ENCODE measurements around the gene COL9A1. TPM values are rescaled to one million over a fixed set of nuclear protein-coding genes. Genes with fewer than 3 reads are reported as not detected.

COL9A1 gene
- total RNA-seq, 1 experiment from 2014 or later: not detected

DNA sequence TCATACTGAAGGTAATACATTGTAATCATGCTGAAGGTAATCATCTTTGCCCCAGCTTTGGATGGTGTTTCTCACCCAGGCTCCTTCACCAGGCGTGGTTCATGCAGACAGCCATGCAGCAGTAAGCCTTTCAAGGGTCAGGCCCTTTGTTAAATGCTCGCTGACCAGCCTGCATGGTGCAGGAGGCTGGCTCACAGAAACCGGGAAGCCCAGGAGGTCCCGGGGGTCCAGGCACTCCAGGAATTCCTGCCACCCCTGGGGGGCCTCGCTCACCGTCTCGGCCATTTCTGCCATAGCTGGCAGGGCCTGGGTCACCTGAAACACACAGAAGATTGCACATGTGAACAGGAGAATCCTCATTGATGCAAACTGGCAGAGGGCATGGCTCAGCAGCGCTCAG is 86.1 kb downstream of the COL9A1 start:
- no peaks in the 10 kb centered on the region for H3K36me3 ChIP-seq (ENCODE audit: low read depth)
- no peaks in the 10 kb centered on the region for H4K20me1 ChIP-seq (ENCODE audit: insufficient read depth)
- ChIA-PET CTCF (no interaction called here), POLR2A (ENCODE audit: unreplicated experiment) (no interaction called here)
- H3K9me3 ChIP-seq (ENCODE audit: insufficient read depth, low read depth): no peaks in the 10 kb centered on the region
- H3K4me1 ChIP-seq (replicated peaks; ENCODE audit: insufficient read depth): no peaks in the 10 kb centered on the region
- H3K9me2 ChIP-seq (ENCODE audit: insufficient read depth): no peaks in the 10 kb centered on the region
- DNase-seq: no peak
- H3K4me2 ChIP-seq: no peak overlapping the region
- no peak overlapping the region for H3K27ac ChIP-seq
- H3K27me3 ChIP-seq (ENCODE audit: insufficient read depth, low read depth): no peaks in the 10 kb centered on the region
- intact Hi-C loops (cut with micrococcal nuclease; ENCODE audit: unreplicated experiment): no loop called here
- no peaks in the 10 kb centered on the region for H3F3A ChIP-seq (ENCODE audit: insufficient read depth, low read depth)
- TF ChIP-seq, protein P1, sequence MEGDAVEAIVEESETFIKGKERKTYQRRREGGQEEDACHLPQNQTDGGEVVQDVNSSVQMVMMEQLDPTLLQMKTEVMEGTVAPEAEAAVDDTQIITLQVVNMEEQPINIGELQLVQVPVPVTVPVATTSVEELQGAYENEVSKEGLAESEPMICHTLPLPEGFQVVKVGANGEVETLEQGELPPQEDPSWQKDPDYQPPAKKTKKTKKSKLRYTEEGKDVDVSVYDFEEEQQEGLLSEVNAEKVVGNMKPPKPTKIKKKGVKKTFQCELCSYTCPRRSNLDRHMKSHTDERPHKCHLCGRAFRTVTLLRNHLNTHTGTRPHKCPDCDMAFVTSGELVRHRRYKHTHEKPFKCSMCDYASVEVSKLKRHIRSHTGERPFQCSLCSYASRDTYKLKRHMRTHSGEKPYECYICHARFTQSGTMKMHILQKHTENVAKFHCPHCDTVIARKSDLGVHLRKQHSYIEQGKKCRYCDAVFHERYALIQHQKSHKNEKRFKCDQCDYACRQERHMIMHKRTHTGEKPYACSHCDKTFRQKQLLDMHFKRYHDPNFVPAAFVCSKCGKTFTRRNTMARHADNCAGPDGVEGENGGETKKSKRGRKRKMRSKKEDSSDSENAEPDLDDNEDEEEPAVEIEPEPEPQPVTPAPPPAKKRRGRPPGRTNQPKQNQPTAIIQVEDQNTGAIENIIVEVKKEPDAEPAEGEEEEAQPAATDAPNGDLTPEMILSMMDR (conservative IDR thresholded peaks at IDR 0.05): no peak
- TF ChIP-seq EZH2 (IDR thresholded peaks at IDR 0.05; ENCODE audit: low read depth): no peak
- H3K79me2 ChIP-seq (ENCODE audit: low read depth): no peaks in the 10 kb centered on the region
- no TSS peak for BruUV-seq (replicated peaks)
- no peak overlapping the region for H3K4me3 ChIP-seq
- no peak overlapping the region for H2AFZ ChIP-seq

DNA sequence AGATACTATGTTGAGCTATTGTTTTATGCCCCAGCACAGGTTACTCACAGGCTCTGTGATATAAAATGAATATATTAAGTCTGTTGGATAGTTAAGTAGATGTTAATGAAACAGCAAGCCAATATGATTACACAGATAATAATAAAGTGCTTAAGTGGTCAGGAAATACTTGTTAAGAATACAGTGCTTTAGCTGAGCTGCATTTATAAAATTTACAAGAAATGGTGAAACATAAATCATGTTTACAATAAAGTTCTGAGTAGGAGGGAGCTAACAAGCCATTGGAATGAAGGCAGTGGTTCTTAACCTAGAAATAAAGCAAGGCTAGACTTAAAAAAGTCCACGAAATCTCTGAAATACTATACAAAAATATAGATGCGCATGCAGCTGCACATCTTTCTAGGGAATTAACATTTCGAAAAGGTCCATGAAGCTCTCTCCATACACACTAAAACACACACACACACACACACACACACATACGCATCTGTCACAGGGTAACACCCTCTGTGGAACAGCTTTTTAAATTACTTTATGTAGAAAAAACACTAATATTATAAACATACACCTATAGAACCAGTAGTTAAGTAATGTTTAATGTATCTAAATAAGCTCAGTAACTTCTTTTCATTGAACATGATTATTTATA is 87.3 kb downstream of the COL9A1 start:
- ChIA-PET CTCF (interaction anchor here (0.6 kb wide), 1 partner anchor 1911 kb away, joined by 3 read pairs; no protein-coding TSS in a partner anchor), POLR2A (ENCODE audit: unreplicated experiment) (no interaction called here)
- no TSS peak for BruUV-seq (replicated peaks)
- Histone ChIP-seq H3K27me3 (ENCODE audit: insufficient read depth, low read depth) (no peaks in the 10 kb centered on the region), H3K9me2 (ENCODE audit: insufficient read depth) (no peaks in the 10 kb centered on the region), H3K36me3 (ENCODE audit: low read depth) (no peaks in the 10 kb centered on the region), H3K4me3 (no peak overlapping the region), H3K4me1 (replicated peaks; ENCODE audit: insufficient read depth) (no peaks in the 10 kb centered on the region), H3K27ac (no peak overlapping the region), H3F3A (ENCODE audit: insufficient read depth, low read depth) (no peaks in the 10 kb centered on the region), H4K20me1 (ENCODE audit: insufficient read depth) (no peaks in the 10 kb centered on the region), H3K4me2 (no peak overlapping the region), H3K9me3 (ENCODE audit: insufficient read depth, low read depth) (no peaks in the 10 kb centered on the region), H3K79me2 (ENCODE audit: low read depth) (no peaks in the 10 kb centered on the region), H2AFZ (no peak overlapping the region)
- intact Hi-C loops (cut with micrococcal nuclease; ENCODE audit: unreplicated experiment): no loop called here
- no peak for DNase-seq
- TF ChIP-seq, protein P1 (conservative IDR thresholded peaks at IDR 0.05): no peak
- no peak for TF ChIP-seq EZH2 (IDR thresholded peaks at IDR 0.05; ENCODE audit: low read depth)

DNA sequence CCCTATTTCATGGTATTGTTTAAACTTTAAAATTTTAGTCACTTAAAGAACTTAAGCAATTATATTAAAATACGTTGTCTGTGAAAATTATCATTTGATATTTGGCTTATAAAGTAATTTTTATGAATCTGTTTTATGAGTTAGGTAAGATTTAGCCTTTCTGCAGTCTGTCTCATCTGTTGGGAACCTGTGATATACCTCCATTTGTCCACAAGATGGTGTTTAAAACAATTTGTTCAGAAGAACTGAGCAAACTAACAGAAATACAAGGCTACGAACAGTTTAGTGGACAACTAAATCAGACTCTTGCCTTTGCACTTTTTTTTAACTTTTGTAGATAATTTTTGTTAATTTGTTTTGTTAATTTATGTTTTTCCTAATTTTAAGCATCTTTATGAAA is 92.4 kb downstream of the COL9A1 start:
- ChIA-PET CTCF (no interaction called here), POLR2A (ENCODE audit: unreplicated experiment) (no interaction called here)
- no peaks in the 10 kb centered on the region for H3K27me3 ChIP-seq (ENCODE audit: insufficient read depth, low read depth)
- H3K4me2 ChIP-seq: no peak overlapping the region
- no peaks in the 10 kb centered on the region for H3K9me2 ChIP-seq (ENCODE audit: insufficient read depth)
- no peak overlapping the region for H3K4me3 ChIP-seq
- H3K79me2 ChIP-seq (ENCODE audit: low read depth): no peaks in the 10 kb centered on the region
- no peaks in the 10 kb centered on the region for H3K36me3 ChIP-seq (ENCODE audit: low read depth)
- no peak for TF ChIP-seq EZH2 (IDR thresholded peaks at IDR 0.05; ENCODE audit: low read depth)
- TF ChIP-seq, protein P1 (conservative IDR thresholded peaks at IDR 0.05): no peak; the same call in 1 of the 2 replicates
- no peaks in the 10 kb centered on the region for H3F3A ChIP-seq (ENCODE audit: insufficient read depth, low read depth)
- no TSS peak for BruUV-seq (replicated peaks)
- no peak overlapping the region for H3K27ac ChIP-seq
- H3K4me1 ChIP-seq (replicated peaks; ENCODE audit: insufficient read depth): no peaks in the 10 kb centered on the region
- H3K9me3 ChIP-seq (ENCODE audit: insufficient read depth, low read depth): no peaks in the 10 kb centered on the region
- no peaks in the 10 kb centered on the region for H4K20me1 ChIP-seq (ENCODE audit: insufficient read depth)
- intact Hi-C loops (cut with micrococcal nuclease; ENCODE audit: unreplicated experiment): no loop called here
- no peak overlapping the region for H2AFZ ChIP-seq
- no peak for DNase-seq
